Measurements from ENCODE around the gene DVL1.
"Not testable (repeated sequence)": the region's sequence is repeated elsewhere in the genome, so short reads cannot be mapped to it uniquely, and the experiment has no call there.

Gene DVL1

DNA sequence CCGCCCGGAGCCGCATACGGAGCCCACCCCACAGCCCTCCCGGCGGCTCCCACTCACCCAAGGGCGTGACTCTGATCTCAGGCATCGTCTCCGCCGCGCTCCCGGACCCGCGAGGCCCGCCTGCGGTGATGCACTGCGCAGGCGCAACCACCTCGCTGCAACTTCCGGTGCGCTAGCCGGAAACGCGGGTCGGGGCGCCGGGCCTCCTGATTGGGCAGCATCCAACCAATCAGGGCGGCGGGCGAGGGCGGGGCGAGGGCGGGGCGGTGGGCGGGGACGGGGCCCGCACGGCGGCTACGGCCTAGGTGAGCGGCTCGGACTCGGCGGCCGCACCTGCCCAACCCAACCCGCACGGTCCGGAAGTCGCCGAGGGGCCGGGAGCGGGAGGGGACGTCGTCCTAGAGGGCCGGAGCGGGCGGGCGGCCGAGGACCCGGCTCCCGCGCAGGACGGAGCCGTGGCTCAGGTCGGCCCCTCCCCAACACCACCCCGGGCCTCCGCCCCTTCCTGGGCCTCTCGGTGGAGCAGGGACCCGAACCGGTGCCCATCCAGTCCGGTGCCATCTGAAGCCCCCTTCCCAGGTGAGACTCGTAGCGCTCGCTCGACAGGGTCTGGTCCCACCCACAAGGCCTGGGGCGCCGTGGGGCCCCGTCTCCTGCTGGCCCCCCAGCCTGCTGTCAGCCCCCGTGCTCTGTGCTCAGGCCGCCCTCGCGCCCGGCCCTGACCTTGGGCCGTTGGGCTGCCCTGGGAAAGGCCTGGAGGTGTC lies 24.5 kb downstream of the DVL1 start, which contains the start of the genes CPTP and INTS11:
Gene CPTP (plus strand): TSS at position 279 of the 764 bp plus-strand sequence. CDS start 2,109 bp downstream, outside the sequence.
Gene INTS11 (minus strand): TSS at position 137 of the 764 bp plus-strand sequence. CDS start 52 bp downstream, at position 85.
- DNase-seq = peak; percentile 90

DNA sequence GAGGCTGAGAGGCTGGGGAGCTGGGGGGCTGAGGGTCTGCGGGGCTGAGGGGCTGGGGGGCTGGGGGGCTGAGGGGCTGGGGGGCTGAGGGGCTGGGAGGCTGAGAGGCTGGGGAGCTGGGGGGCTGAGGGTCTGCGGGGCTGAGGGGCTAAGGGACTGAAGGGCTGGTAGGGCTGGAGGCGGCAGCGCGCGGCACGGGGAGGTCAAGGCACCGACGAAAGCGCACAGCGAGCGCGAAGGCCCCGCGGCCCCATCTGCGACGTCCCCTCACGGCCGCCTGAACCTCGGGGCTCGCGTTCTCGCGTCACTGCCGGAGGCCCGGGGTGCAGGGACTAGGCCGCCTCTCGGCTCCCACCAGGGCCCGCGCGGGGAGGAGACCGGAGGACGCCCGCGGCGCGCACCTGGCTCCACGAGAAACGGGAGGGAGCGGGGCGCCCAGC lies 25.1 kb downstream of the DVL1 start:
- DNase-seq = no peak

DNA sequence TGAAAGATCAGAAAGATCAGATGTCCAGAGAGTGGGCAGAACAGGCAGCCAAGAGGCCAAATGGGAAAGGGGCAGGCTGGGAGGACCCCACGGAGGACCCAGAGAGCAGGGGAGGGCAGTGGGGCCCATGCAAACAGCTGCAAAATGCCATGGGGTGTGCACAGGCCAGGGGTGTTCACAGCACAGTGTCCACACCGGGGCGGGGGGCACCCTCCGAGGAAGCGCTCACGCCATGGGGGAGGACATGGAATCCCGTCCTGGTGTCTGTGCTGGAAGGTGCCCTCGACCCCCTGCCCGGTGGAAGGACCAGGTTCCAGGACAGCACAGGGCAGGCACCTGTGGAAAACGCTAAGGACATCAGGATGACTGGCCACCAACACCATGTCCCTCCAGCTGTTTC lies 26.3 kb downstream of the DVL1 start:
- DNase-seq = no peak

DNA sequence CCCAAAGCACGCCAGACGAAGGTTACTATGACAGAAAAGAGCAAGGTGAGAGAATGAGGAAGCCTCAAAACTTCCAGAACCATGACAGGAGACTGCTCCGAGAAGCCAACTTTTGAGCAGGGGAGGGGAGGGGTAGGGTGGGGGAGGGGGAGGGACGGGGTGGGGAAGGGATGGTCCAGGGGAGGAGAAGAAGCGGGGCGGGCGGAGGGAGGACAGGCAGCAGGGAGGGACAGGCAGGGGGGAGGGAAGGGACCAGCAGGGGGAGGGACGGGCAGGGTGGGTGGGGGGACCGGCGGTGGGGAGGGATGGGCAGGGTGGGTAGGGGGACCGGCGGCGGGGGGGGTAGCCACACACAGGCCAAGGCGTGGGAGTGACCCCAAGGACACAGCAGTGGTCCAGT lies 26.8 kb downstream of the DVL1 start:
- no peak for DNase-seq

DNA sequence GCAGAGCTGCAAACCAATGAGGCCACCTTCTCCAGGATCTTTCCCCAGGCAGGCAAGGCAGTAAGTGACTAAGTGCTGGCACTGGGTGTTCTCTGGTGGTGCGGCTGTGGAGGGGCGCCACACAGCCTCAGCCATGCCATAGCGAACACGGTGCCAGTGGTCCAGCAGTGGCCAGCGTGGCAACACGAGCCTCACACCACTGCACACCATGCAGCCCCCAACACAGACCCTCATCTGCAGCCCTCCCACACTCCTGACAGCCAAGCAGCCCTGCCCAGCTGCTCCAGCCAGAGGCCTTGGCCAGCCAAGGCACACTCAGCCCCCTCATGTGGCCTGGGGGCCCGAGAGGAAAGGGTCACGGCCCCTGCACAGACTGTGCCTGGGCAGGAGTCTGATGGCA lies 27.7 kb downstream of the DVL1 start:
- no peak for DNase-seq

DNA sequence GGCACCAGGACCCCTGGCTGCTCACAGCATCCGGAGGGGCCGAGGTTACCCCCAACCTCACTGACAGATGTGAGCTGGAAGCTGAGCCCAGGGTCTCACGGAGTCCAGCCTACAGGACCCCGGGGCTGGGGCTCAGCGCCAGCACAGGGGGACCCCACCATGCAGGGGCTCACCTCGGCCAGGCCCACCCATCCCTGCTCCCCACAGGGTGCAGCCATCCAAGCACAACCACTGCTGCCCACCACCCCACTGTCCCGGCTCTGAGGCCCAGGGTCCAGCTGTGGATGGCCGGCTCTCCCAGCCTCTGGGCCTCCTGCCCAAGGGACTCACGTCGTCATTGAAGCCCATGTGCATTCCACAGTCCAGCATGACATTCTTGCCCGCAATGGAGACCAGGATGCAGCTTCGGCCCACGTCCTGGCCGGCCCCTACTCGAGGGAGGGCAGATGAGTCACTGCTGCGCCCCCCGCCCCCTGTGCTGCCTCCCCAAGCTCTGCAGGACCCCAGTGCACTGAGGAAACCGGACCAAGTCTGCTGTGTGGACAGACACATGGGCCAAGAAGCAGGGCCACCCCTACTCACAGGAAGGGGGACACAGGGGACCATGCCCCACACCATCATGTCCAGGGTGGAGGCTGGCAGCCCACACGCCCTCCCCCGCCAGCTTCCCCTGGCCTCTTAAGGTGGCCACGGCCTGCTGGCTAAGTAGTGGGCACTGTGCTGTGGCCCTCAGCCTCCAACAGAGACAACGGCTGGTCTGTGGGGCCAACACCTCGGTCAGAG lies 28.4 kb downstream of the DVL1 start:
- DNase-seq = no peak

DNA sequence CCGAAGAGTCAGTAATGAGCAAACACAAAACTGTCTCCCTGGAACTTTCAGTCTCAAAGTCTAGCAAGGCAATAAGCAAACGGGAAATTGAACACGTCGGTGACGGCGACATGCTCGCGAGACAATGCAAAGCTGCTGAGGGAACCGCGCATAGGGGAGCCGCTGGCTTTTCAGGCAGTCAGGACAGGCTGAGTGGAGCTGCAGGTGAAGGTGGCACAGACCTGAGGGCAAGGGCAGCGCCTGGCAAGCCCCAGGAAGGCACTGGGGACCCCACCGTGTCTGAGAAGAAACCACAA lies 29.6 kb downstream of the DVL1 start:
- no peak for DNase-seq

DNA sequence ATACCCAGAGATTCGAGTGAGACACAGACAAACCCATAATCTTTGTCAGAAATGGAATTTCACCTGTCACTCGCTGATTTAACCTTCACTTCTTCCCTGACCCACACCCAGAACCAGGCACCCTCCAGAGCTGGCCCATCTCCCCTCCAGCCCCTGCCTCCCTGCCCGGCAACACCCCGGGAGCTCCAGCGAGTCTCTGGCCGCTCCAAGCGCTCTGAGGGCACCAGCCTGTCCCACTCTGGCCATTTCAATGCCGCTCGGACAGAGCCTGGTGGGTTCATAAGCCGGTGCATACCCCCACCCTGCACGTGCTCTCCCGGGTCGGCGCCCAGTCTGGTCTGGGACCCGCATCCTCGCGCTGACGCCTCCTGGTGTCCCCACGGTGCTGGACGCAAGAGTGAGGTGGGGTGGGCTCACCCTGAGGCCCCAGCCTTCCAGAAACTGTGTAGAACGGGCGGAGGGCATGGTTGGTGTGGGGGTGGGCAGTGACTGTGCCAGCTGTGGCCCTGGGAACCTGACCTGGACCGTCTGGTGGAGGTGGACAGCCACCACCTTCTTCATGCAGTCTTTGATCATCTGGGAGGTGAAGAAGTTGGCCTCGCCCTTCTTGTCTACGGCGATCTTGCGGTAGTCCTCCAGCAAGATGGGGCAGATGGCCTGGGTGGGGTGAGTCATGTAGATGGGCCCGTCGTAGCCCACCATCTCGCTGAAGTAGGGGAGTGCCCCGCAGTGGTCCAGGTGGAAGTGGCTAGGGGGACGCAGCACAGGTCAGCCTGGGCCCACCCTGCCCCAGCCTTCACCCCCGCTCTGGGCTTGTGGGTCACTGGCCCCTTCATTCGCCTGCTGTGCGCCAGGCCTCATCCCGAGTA lies 30.2 kb downstream of the DVL1 start:
- no peak for DNase-seq

DNA sequence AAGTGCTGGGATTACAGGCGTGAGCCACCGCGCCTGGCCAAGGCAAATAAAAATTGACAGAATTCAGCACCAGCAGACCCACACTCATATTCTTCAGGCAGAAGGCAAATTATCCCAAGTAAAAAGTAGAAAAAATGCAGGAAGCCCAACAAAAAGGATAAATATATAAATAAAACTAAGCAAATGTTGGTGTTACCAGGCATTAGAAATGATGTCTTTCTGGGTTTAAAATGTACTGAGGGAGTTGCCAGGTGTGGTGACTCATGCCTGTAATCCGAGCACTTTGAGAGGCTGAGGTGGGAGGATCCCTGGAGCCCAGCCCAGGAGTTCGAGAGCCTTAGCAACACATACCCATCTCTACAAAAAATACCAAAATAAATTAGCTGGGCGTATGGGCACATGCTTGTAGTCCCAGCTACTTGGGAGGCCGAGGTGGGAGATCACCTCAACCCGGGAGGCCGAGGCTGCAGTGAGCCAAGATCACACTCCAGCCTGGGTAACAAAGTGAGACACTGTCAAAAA lies 31.0 kb downstream of the DVL1 start:
- DNase-seq = no peak

DNA sequence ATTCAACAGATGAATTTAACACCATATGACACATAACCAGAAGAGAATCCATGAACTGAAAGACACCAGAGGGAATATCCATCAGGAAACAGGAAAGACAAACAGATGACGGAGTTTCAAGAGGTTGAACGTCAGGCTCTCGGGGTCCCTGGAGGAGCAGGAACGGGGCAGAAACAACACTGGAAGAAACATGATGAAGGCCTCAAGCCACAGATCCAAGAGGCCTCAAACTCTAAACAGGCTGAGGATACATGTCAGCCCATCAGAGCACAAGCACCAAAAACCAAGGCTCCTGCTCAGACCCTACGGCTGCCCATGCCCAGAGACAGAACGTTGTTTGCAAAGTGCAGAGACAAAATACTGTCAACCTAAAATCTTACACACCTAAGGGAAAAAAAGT lies 31.8 kb downstream of the DVL1 start:
- no peak for DNase-seq

DNA sequence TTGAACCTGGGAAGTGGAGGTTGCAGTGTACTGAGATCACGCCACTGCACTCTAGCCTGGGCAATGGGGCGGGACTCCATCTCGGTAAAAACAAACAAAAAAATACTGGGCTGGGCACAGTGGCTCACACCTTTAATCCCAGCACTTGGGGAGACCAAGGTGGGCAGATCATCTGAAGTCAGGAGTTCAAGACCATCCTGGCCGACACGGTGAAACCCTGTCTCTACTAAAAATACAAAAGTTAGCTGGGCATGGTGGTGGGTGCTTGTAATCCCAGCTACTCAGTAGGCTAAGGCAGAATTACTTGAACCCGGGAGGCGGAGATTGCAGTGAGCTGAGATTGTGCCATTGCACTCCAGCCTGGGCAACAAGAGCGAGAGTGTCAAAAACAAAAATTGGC lies 33.0 kb downstream of the DVL1 start:
- not testable (repeated sequence) for DNase-seq

DNA sequence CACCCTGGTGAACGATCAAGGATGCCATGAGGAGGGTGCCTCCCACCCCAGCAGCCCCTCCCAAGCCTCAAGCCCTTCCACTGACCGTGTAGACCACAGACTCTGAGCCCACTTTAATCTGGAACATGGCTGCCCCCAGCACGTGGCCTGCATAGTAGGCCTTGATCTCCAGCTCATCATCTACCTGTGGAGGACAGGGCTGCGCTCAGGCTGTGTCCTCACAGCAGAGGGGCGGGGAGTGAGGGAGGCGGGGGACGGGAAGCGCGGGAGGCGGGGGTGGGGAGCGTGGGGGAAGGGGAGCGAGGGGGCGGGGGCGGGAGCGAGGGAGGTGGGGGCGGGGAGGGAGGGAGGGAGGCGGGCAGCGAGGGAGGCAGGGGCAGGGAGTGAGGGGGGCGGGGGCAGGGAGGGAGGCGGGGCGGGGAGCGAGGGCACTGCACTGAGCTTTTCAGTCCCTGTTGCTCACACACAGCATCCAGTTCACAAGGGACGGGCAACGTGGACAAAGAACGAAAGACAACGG lies 33.7 kb downstream of the DVL1 start:
- DNase-seq = no peak

DNA sequence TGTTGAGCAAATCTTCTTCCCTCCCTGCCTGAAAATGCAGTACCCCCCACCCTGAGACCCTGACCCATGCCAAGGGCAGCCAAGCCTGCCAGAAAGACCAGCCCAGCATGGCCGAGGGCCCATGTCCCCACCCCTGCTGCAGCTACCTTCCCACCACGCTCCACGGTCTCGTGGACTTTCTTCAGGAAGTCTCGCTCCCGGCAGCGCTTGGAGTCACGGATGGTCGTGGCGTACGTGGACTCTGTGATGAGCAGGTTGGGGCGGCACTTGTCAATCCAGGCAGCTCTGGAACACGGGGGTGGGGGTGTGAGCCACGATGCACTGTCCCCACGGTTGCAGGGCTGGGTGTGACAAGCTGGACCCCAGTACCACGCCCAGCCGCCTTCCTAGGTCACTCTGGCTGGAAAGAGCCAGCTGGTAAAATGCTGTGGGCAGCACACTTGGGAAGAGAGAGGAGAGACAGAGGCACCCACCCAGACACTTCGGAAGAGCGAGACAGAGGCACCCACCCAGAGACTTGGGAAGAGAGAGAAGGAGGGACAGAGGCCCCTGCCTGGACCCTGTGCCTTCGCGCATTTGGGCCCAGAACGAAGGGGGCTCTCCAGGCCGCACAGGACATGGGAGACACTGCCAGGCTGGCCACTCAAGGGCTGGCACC lies 34.4 kb downstream of the DVL1 start:
- DNase-seq = no peak

DNA sequence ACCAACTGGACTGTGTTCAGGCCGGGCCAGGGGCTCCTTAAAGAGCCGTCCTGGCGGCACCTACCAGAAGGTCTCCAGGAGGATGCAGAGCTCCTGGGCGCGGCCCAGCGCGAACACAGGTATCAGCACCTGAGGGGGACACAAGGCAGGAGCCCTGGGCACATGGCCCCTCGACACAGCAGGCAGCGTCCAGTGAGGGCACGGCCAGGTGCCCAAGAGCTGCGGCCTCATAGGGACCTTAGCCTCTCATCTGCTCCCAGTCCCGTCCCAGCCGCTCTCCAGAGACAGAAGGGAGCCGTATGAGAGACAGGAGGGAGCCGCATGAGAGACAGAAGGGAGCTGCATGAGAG lies 35.0 kb downstream of the DVL1 start:
- no peak for DNase-seq

DNA sequence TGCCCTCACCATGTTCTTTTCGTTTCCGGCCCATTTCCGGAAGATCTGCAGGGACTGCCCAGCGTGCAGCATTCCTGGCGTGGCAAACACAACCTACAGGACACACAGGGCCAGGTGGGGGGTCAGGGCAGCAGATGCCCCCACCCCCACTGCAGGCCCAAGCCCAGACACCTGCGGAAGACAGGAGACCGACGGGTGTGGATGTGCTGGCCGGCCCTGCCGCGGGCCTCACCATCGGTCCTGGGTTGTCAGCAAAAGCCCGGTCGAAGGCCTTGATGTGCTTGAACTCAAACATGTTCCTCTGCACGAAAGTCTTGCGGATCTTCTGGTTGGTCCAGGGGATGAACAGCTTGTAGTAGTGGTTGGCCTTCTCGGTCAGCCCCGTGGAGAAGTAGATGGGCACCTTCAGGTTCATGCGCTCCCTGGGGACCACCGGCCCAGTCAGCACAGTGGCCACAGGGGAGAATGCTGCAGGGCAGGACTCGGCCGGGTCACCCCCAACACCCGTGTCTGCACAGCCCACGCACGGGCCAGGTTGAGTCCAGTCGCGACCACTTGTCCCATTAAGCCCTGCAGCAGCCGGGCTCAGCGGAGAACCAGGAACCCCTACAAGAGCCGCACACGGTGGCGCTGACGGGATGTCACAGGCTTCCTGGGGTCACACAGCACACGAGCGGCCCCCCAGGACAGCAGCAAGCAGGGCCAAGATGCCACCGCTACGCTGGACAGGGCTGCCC lies 35.5 kb downstream of the DVL1 start:
- no peak for DNase-seq

DNA sequence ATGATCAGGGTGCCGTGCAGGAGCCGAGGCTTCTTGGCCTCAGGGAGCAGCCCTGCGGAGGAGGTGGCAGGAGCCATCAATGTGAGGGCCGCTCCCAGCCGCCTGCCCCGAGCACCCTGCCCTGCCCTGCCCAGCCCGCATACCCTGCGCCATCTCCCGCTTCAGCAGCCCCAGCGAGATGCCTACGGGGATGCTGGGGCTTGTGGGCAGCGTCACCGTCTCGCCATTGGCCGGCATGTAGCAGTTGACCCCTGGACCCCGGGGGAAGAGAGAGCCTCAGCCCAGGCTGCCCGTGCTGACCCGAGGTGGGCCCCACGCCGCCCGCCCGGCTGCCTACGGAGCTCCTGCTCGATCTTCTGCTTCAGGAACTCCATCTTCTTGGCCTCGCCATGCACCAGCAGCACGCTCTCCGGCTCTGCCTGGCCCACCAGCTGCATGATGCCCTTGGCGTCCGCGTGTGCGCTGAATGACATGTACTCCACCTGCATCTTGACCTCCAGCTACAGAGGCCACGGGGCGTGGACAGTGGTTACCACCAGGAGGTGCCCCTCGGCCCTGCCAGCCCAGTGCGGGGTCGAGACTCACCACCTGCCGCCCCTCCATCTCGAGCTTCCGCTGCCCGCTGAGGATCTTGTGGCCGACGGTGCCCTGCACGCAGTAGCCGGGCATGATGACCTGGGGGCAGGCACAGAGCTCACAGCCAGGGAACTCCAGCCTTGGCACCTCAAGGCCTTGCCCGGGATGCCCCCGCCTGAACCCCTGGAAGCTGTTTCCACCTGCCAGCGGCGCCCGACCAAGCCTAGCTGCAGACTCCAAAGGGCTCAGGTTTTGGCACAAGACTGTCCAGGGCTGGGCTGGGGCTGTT lies 36.5 kb downstream of the DVL1 start:
- no peak for DNase-seq

DNA sequence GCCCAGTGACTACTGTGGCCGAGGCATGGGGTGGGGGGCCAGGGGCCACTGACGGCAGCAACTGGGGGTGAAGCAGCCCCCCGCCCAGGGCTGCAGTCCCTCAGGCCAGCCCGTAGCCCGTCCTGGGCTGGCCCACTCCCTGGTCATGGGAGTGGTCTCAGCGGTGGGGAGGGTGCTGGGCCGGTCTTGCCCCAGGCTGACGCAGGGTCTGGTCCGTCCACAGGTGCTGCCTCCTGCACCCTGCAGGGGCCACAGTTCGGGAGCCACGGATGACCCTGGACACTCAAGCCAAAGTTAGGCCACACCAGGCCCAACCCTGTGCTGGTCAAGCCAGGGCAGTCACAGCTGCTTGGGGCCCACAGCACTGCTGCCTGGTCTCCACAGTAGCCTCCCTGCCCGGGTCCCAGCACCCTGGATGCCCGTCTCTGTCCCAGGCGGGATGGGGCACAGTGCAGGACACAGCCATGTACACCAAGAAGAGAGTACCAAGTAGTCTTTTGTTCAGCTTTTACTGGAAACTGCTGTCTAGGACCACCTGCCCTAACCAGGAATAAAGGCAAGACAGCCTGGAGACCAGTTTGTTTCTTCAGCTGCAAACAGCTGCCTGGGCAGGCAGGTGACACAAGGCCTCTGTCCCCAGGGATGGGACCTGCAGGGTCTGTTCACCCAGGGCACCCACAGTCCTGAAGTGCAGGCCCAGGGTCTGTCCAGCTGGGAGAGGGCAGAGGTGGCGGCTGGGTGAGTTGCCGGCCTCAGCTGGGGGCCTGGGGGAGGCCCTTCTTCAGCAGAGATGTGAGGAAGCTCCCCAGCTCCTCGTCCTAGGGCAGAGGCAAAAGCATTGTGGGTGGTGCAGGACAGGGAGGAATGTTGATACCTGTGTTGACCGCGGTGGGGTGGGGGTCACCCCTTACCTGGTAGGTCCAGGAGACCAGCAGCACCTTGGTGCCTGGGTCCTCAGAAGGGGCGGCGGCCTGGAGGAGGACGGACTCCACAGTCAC lies 37.8 kb downstream of the DVL1 start:
- no peak for DNase-seq

DNA sequence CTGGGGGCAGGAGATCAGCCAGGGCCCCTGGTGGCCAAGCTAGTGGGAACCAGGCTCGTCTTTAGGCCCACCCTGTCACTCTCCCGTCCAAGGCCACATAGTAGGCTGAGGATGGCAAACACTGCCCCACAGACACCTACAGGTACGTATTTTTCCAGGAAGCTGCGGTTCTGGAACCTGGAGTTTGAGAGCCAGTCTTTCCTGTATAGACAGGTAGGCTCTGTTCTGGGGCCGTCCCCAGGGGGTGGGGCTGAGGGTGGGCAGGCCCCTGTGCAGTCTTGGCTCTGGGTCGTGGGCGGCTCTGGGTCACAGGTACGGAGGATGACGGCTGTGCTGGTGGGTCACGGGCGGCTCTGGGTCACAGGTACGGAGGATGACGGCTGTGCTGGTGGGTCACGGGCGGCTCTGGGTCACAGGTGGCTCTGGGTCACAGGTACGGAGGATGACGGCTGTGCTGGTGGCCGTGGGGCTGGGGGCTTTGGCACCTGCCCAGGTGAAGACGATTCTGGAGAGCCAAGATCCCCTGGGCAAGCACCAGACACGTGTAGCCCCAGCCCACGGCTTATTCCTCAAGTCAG lies 38.7 kb downstream of the DVL1 start:
- no peak for DNase-seq

DNA sequence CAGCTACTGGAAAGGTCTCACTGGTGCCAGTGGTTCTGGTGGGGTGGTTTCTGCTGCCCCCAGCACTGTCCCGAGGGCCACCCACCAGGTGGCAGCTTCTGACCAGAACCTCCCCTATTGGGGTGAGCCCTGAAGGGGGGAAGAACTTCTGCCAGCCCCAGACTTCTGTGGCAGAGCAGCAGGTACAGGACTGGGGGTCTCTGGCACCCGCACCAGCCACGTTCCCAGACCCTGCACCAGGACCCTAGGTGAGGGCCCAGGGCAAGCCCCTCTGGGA lies 39.2 kb downstream of the DVL1 start:
- DNase-seq = no peak
